H9 (cell line): ENCODE data around the gene MYBPC3. TPM values are rescaled to one million over a fixed set of nuclear protein-coding genes. Genes with fewer than 3 reads are reported as not detected.

Source experiments
- DNase-seq: peaks from one replicate; pipeline ENCODE4 v3.0.0-alpha.2; 2017
- H2AFZ ChIP-seq: one replicate; pipeline ENCODE4 v1.6.1; 2013; ENCODE audit warnings: mild to moderate bottlenecking, low read length, control low read depth, moderate library complexity
- H2AK5ac ChIP-seq: 2 replicates; pipeline ENCODE4 v1.6.1; 2013; ENCODE audit warnings: low read length, control low read depth, mixed read lengths; ENCODE audit not compliant: insufficient read length
- H2BK120ac ChIP-seq: one replicate; pipeline ENCODE4 v1.6.1; 2013; ENCODE audit warnings: low read depth, mild to moderate bottlenecking, low read length, control low read depth, inconsistent platforms; ENCODE audit not compliant: poor library complexity, severe bottlenecking
- H2BK12ac ChIP-seq: 2 replicates; pipeline ENCODE4 v1.6.1; 2013; ENCODE audit warnings: low read length, control low read depth, mixed read lengths, low read depth; ENCODE audit not compliant: insufficient read length
- H2BK15ac ChIP-seq: 2 replicates; pipeline ENCODE4 v1.6.1; 2013; ENCODE audit warnings: low read depth, low read length, control low read depth
- H2BK20ac ChIP-seq: one replicate; pipeline ENCODE4 v1.6.1; 2013; ENCODE audit warnings: low read depth, mild to moderate bottlenecking, low read length, control low read depth, inconsistent platforms; ENCODE audit not compliant: poor library complexity, severe bottlenecking
- H2BK5ac ChIP-seq: 2 replicates; pipeline ENCODE4 v1.6.1; 2013; ENCODE audit warnings: low read length, control low read depth, mixed read lengths; ENCODE audit not compliant: insufficient read length
- H3K14ac ChIP-seq: 2 replicates; pipeline ENCODE4 v1.6.1; 2013; ENCODE audit warnings: low read length, control low read depth; ENCODE audit not compliant: insufficient read depth
- H3K18ac ChIP-seq: 2 replicates; pipeline ENCODE4 v1.6.1; 2013; ENCODE audit warnings: low read depth, mild to moderate bottlenecking, mixed read lengths, low read length, control low read depth; ENCODE audit not compliant: insufficient read length
- H3K23ac ChIP-seq: 2 replicates; pipeline ENCODE4 v1.6.1; 2013; ENCODE audit warnings: low read length, control low read depth, mixed read lengths, low read depth; ENCODE audit not compliant: insufficient read length
- H3K23me2 ChIP-seq: 2 replicates; pipeline ENCODE4 v1.6.1; 2013; ENCODE audit warnings: low read depth, mild to moderate bottlenecking, mixed read lengths, low read length, control low read depth; ENCODE audit not compliant: insufficient read length, poor library complexity, severe bottlenecking
- H3K27ac ChIP-seq: 2 replicates; pipeline ENCODE4 v1.5.1; 2013; ENCODE audit warnings: low read length, control low read depth, mixed read lengths, low read depth; ENCODE audit not compliant: insufficient read length
- H3K27me3 ChIP-seq: 2 replicates; pipeline ENCODE4 v1.6.1; 2013; ENCODE audit warnings: low read length, control low read depth, inconsistent platforms; ENCODE audit not compliant: insufficient read depth
- H3K4ac ChIP-seq: 2 replicates; pipeline ENCODE4 v1.6.1; 2013; ENCODE audit warnings: low read depth, mild to moderate bottlenecking, control low read depth, inconsistent platforms, low read length, moderate library complexity
- H3K4me1 ChIP-seq: 2 replicates; pipeline ENCODE4 v1.6.1; 2013; ENCODE audit warnings: low read length, control low read depth, inconsistent platforms; ENCODE audit not compliant: insufficient read depth
- H3K4me2 ChIP-seq: 2 replicates; pipeline ENCODE4 v1.6.1; 2013; ENCODE audit warnings: low read length, control low read depth, mixed read lengths; ENCODE audit not compliant: insufficient read length, insufficient read depth
- H3K56ac ChIP-seq: 2 replicates; pipeline ENCODE4 v1.6.1; 2013; ENCODE audit warnings: low read depth, mild to moderate bottlenecking, mixed read lengths, low read length, control low read depth; ENCODE audit not compliant: insufficient read length
- H3K79me1 ChIP-seq: 2 replicates; pipeline ENCODE4 v1.6.1; 2013; ENCODE audit warnings: low read depth, mild to moderate bottlenecking, moderate library complexity, low read length, control low read depth, inconsistent platforms; ENCODE audit not compliant: insufficient read depth, poor library complexity, severe bottlenecking
- H3K79me2 ChIP-seq: 2 replicates; pipeline ENCODE4 v1.6.1; 2013; ENCODE audit warnings: low read length, control low read depth, inconsistent platforms; ENCODE audit not compliant: insufficient read depth
- H3K9ac ChIP-seq: 2 replicates; pipeline ENCODE4 v1.6.1; 2013; ENCODE audit warnings: low read length, control low read depth, mixed read lengths; ENCODE audit not compliant: insufficient read length; ENCODE audit errors: extremely low read depth
- H3K9me3 ChIP-seq: one replicate; pipeline ENCODE4 v1.6.1; 2013; ENCODE audit warnings: low read depth, low read length, inconsistent platforms; ENCODE audit not compliant: control insufficient read depth
- H3T11ph ChIP-seq: one replicate; pipeline ENCODE4 v1.6.1; 2013; ENCODE audit warnings: mild to moderate bottlenecking, low read length, control low read depth, inconsistent platforms
- H4K20me1 ChIP-seq: one replicate; pipeline ENCODE4 v1.6.1; 2013; ENCODE audit not compliant: control insufficient read depth, insufficient read length, insufficient read depth
- H4K5ac ChIP-seq: 2 replicates; pipeline ENCODE4 v1.6.1; 2013; ENCODE audit warnings: low read depth, mild to moderate bottlenecking, mixed read lengths, low read length, control low read depth; ENCODE audit not compliant: insufficient read length
- H4K8ac ChIP-seq: replicated peaks from 2 replicates; pipeline ENCODE4 v1.6.1; 2013; ENCODE audit warnings: low read length, control low read depth, mixed read lengths, low read depth; ENCODE audit not compliant: insufficient read length
- H4K91ac ChIP-seq: 2 replicates; pipeline ENCODE4 v1.6.1; 2013; ENCODE audit warnings: low read depth, mild to moderate bottlenecking, moderate library complexity, mixed read lengths, low read length, control low read depth; ENCODE audit not compliant: insufficient read length
- H3K27ac Mint-ChIP-seq, 3 experiments: 2 replicates in 2 of 3; 3 replicates in 1 of 3; pipeline ENCODE4 v1.8.0; 2020 to 2021; ENCODE audit warnings: mixed read lengths in 3 of 3, mild to moderate bottlenecking in 1 of 3, moderate library complexity in 1 of 3
- H3K27me3 Mint-ChIP-seq: 2 replicates; pipeline ENCODE4 v1.8.0; 2021; ENCODE audit warnings: low read depth, mild to moderate bottlenecking, moderate library complexity, mixed read lengths
- H3K36me3 Mint-ChIP-seq, 3 experiments: 2 replicates in 2 of 3; 3 replicates in 1 of 3; pipeline ENCODE4 v1.8.0; 2020 to 2021; ENCODE audit warnings: low read depth in 3 of 3, mixed read lengths in 3 of 3; ENCODE audit not compliant: insufficient read depth in 1 of 3
- H3K4me1 Mint-ChIP-seq, 2 experiments: 2 replicates each; pipeline ENCODE4 v1.8.0; 2020; ENCODE audit warnings: mixed read lengths in 2 of 2
- H3K4me3 Mint-ChIP-seq, 2 experiments: 2 replicates in 1 of 2; 3 replicates in 1 of 2; pipeline ENCODE4 v1.8.0; 2020 to 2021; ENCODE audit warnings: mild to moderate bottlenecking in 2 of 2, mixed read lengths in 2 of 2, moderate library complexity in 1 of 2
- H3K9me3 Mint-ChIP-seq, 2 experiments: 2 replicates in 1 of 2; 3 replicates in 1 of 2; pipeline ENCODE4 v1.8.0; 2020; ENCODE audit warnings: mild to moderate bottlenecking in 2 of 2, mixed read lengths in 2 of 2, moderate library complexity in 1 of 2
- CTCF ChIP-seq: fragments of 200-600 bp; sonication (generic); conservative IDR thresholded peaks from 3 replicates; pipeline ENCODE4 v1.8.0; 2021; ENCODE audit warnings: antibody characterized with exemption, mild to moderate bottlenecking
- WGBS: extraction: QIAGEN DNeasy Blood & Tissue Kit; methylation state at CpG from one replicate; pipeline ENCODE4 v1.1.7; 2013; ENCODE audit warnings: missing lambda C conversion rate, low lambda C conversion rate, mixed read lengths; ENCODE audit not compliant: insufficient read length; ENCODE audit errors: extremely low coverage; 5-methylcytosine and 5-hydroxymethylcytosine counted together
- total RNA-seq: library from RNA; stranded (reverse); gene quantifications from 2 replicates; pipeline ENCODE4 v1.2.1, GENCODE V29; 2021

The MYBPC3 gene
- total RNA-seq, 1 experiment from 2014 or later = not detected

GRCh38 chr11:47354913-47355282 is 2.4 kb upstream of the MYBPC3 start:
- Histone ChIP-seq H4K20me1 (peaks cover 2% of the 10 kb centered on the region), H4K8ac (no peak overlapping the region), H3K27ac (no peak overlapping the region), H3K23me2 (no peaks in the 10 kb centered on the region), H4K91ac (no peak overlapping the region), H2BK120ac (no peak overlapping the region), H3K27me3 (no peaks in the 10 kb centered on the region), H3K18ac (no peak overlapping the region), H3K4me2 (peak overlapping the region; percentile 21), H3K9ac (no peak overlapping the region), H3K79me2 (no peaks in the 10 kb centered on the region), H2AK5ac (no peak overlapping the region), H3K23ac (no peak overlapping the region), H2BK12ac (no peak overlapping the region), H2BK15ac (no peak overlapping the region), H3K4ac (no peak overlapping the region), H3T11ph (no peak overlapping the region), H3K79me1 (no peaks in the 10 kb centered on the region), H2AFZ (no peak overlapping the region), H3K14ac (peak overlapping the region; percentile 11; the same call in 1 of the 2 replicates), H3K4me1 (no peaks in the 10 kb centered on the region), H4K5ac (no peak overlapping the region), H2BK5ac (no peak overlapping the region), H3K9me3 (no peaks in the 10 kb centered on the region), H2BK20ac (no peak overlapping the region), H3K56ac (no peak overlapping the region)
- Mint-ChIP-seq H3K27ac (0 out of 7 replicates have a peak overlapping the region, but pooled peaks of 1 of the 3 experiments have one; percentile 57), H3K9me3 (no peaks in the 10 kb centered on the region), H3K4me1 (peaks cover 11 to 15% of the 10 kb centered on the region in 2 experiments), H3K4me3 (peak overlapping the region; percentile 66 to 77), H3K36me3 (no peaks in the 10 kb centered on the region), H3K27me3 (no peaks in the 10 kb centered on the region)
- DNase-seq = peak; percentile 52
- no peak for TF ChIP-seq CTCF
- WGBS = no CpG with 5 or more reads among the region's 32 CpGs
